Glutamatergic neuron (in vitro differentiated cells): ENCODE data around the gene KRT222. TPM values are rescaled to one million over a fixed set of nuclear protein-coding genes. Genes with fewer than 3 reads are reported as not detected.

Experiments used
- DNase-seq: peaks from one replicate; pipeline ENCODE4 v3.0.0; 2022
- H3K27ac Mint-ChIP-seq: one replicate; pipeline ENCODE4 v1.8.0; 2020; ENCODE audit warnings: mild to moderate bottlenecking, mixed read lengths, inconsistent platforms; ENCODE audit not compliant: unreplicated experiment
- H3K27me3 Mint-ChIP-seq: one replicate; pipeline ENCODE4 v1.8.0; 2020; ENCODE audit warnings: mild to moderate bottlenecking, moderate library complexity, mixed read lengths, inconsistent platforms; ENCODE audit not compliant: unreplicated experiment
- H3K36me3 Mint-ChIP-seq: one replicate; pipeline ENCODE4 v1.8.0; 2020; ENCODE audit warnings: mild to moderate bottlenecking, mixed read lengths, inconsistent platforms; ENCODE audit not compliant: unreplicated experiment
- H3K4me1 Mint-ChIP-seq: one replicate; pipeline ENCODE4 v1.8.0; 2020; ENCODE audit warnings: mild to moderate bottlenecking, low read depth, mixed read lengths, inconsistent platforms; ENCODE audit not compliant: unreplicated experiment
- H3K4me3 Mint-ChIP-seq: one replicate; pipeline ENCODE4 v1.8.0; 2020; ENCODE audit warnings: mild to moderate bottlenecking, mixed read lengths, inconsistent platforms; ENCODE audit not compliant: unreplicated experiment
- H3K9me3 Mint-ChIP-seq: one replicate; pipeline ENCODE4 v1.8.0; 2020; ENCODE audit warnings: mild to moderate bottlenecking, moderate library complexity, mixed read lengths, inconsistent platforms; ENCODE audit not compliant: unreplicated experiment
- total RNA-seq: library from RNA; stranded (reverse); fragmentation: NEBNext Ultra II Directional; extraction: Animal tissue kit (Norgen Biotek cat#: 25700); gene quantifications from one replicate; pipeline ENCODE4 v1.2.1, GENCODE V29; 2021; ENCODE audit not compliant: unreplicated experiment
- TF ChIP-seq, protein P1 (sequence below): fragments of 200-600 bp; sonication (generic); IDR thresholded peaks from one replicate; pipeline ENCODE4 v1.5.0; 2021; ENCODE audit not compliant: partially characterized antibody, unreplicated experiment

KRT222 gene
- total RNA-seq, 1 donor from 2014 or later = 1.3 TPM

DNA sequence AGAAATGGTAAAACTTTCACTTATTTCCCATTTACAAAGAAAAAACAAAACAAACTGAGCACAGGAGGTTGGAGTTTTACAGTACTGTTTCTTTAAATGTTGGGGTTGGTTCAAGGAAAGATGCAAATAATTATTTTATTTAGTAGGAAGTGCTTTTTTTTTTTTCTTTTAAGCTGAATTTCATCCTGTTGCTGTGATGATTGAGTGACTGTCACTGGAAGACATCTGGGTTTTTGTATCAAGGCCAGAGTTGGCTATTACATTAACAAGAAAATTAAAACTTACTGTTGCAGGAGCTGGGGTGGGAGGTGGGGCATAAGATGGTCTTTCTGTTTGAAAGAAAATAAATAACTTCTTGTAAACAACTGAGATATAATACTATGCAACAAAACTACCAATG is 19.7 kb downstream of the KRT222 start:
- H3K36me3 Mint-ChIP-seq = no peaks in the 10 kb centered on the region
- TF ChIP-seq, protein P1, sequence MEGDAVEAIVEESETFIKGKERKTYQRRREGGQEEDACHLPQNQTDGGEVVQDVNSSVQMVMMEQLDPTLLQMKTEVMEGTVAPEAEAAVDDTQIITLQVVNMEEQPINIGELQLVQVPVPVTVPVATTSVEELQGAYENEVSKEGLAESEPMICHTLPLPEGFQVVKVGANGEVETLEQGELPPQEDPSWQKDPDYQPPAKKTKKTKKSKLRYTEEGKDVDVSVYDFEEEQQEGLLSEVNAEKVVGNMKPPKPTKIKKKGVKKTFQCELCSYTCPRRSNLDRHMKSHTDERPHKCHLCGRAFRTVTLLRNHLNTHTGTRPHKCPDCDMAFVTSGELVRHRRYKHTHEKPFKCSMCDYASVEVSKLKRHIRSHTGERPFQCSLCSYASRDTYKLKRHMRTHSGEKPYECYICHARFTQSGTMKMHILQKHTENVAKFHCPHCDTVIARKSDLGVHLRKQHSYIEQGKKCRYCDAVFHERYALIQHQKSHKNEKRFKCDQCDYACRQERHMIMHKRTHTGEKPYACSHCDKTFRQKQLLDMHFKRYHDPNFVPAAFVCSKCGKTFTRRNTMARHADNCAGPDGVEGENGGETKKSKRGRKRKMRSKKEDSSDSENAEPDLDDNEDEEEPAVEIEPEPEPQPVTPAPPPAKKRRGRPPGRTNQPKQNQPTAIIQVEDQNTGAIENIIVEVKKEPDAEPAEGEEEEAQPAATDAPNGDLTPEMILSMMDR = no peak
- H3K9me3 Mint-ChIP-seq = peaks cover 12% of the 10 kb centered on the region
- H3K4me1 Mint-ChIP-seq = peaks cover 30% of the 10 kb centered on the region
- H3K4me3 Mint-ChIP-seq = peak overlapping the region; percentile 53
- peaks cover 8% of the 10 kb centered on the region for H3K27me3 Mint-ChIP-seq
- no peak for DNase-seq
- peak overlapping the region; percentile 39 for H3K27ac Mint-ChIP-seq

DNA sequence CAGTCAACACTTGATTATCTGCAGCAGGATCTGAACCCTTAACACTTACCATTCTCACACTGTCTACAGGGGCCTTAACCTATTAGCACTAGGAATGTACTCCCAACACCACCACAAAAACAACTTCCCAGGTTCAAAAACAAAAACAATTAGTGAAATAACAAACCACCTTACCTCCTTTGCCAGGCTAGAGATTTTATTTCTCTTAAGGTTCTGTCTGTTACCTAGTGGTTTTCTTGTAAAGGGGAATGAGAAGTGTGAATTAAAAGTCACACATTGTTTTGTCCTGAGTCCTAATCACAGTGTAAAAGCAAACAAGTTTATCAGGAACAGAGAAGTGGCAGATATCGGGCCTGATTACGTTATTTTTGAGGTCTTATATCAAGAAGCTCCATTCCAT is 27.0 kb downstream of the KRT222 start:
- TF ChIP-seq, protein P1 = no peak
- H3K27ac Mint-ChIP-seq = no peak overlapping the region
- H3K27me3 Mint-ChIP-seq = no peaks in the 10 kb centered on the region
- peaks cover 13% of the 10 kb centered on the region for H3K4me1 Mint-ChIP-seq
- no peaks in the 10 kb centered on the region for H3K36me3 Mint-ChIP-seq
- DNase-seq = no peak
- H3K4me3 Mint-ChIP-seq = no peak overlapping the region
- H3K9me3 Mint-ChIP-seq = peaks cover 2% of the 10 kb centered on the region

DNA sequence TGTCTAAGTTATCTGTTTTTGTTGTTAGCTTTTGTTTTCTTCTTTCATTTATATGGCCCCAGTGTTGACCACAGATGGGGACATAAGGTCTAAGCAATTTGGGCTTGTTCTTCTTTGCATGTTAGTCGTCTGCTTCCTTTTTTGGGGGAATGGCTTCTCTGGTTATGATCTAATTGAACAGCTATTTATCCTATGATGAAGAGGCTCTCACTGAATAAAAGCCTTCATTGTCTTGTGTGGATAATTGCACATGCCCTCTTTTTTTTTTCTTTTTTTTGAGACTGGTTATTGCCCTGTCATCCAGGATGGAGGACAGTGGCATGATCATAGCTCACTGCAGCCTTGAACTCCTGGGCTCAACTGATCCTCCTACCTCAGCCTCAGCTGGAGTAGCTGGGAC is 31.1 kb downstream of the KRT222 start:
- no peaks in the 10 kb centered on the region for H3K27me3 Mint-ChIP-seq
- no peak overlapping the region for H3K27ac Mint-ChIP-seq
- no peaks in the 10 kb centered on the region for H3K4me1 Mint-ChIP-seq
- DNase-seq = no peak
- peaks cover 2% of the 10 kb centered on the region for H3K9me3 Mint-ChIP-seq
- H3K4me3 Mint-ChIP-seq = no peak overlapping the region
- no peaks in the 10 kb centered on the region for H3K36me3 Mint-ChIP-seq
- TF ChIP-seq, protein P1 = no peak

DNA sequence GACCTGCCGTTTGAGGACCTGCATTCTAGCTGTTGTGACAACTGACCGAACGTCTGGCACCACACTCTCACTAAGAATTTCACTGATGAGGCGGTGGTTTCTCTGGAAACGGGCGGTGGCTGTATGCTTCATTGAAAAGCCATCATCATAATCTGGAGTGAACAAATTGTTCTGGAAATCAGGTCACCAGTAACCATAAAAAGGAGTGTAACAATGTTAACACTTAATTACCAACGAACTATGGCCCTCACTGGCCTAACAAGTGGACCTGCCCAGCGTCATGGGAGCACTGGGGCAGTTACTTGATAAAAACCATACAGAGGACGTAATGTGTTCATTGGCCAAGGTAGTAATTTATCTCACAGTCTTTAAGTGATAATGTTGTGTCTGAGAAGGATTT is 32.8 kb downstream of the KRT222 start:
- TF ChIP-seq, protein P1 = no peak
- Mint-ChIP-seq H3K36me3 (no peaks in the 10 kb centered on the region), H3K4me1 (no peaks in the 10 kb centered on the region), H3K9me3 (no peaks in the 10 kb centered on the region), H3K27ac (no peak overlapping the region), H3K4me3 (no peak overlapping the region), H3K27me3 (no peaks in the 10 kb centered on the region)
- no peak for DNase-seq

DNA sequence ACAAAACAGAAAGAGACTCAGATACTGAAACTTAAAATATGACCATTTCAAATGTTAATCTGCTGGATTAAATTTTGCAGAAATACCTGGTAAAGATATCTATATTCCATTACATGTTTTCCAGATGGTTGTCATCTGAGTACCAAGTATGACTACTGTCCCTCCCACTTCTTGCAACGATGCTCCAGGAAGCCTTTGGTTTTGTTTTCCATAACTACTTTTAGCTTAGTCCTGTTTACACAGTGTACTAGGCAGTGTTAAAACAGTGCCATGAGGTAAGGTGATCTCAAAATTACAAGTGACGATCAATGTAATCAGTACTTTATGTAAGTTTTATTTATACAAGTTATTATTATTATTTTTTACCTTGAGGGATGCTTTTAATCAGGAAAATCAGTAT is 35.1 kb downstream of the KRT222 start:
- H3K36me3 Mint-ChIP-seq = no peaks in the 10 kb centered on the region
- H3K4me3 Mint-ChIP-seq = no peak overlapping the region
- H3K27me3 Mint-ChIP-seq = no peaks in the 10 kb centered on the region
- H3K4me1 Mint-ChIP-seq = no peaks in the 10 kb centered on the region
- no peak for DNase-seq
- no peak overlapping the region for H3K27ac Mint-ChIP-seq
- TF ChIP-seq, protein P1 = no peak
- no peaks in the 10 kb centered on the region for H3K9me3 Mint-ChIP-seq
